ENCODE results near the gene CDH13. TPM values are rescaled to one million over a fixed set of nuclear protein-coding genes. Genes with fewer than 3 reads are reported as not detected.

CDH13 gene
- total and polyA plus RNA-seq, 2 experiments from 2014 or later = 1.6 to 4.4 TPM

DNA sequence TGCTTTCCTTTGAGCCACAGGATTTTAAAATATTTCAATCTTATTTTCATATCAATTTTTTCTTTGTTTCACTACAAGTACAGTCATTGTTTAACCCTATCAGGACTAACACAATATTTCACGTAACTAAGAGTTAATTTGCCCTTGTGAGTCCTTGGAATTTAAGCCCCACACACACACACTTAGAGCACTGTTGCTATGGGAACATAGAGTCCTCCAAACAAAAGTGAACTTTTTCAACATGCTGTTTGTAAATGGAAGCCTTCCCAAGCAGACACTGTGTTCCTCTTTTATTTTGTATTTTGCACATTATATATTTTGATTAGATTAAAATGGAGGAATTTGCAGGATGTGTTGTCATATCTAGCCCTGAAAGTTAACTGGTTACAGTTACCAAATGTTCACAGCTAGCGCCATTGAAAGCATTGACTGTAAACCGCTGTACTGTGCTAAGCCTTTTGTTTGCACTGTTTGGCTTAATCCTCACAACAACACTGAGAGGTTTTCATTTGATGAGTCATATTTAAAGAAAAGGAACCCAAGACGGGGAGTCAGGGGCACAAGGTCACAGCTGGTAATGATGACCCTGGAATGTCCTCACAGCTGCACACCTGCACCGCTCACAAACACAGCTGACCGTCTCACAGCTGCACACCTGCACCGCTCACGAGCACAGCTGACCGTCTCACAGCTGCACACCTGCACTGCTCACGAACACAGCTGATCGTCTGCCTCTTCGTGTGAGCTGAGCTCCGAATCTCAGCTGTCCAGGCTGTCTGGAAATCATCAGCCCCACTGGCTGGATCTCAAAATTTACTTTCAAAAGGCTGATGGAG is 1187.3 kb downstream of the CDH13 start:
- Histone ChIP-seq H3K4me1 (ENCODE audit: insufficient read depth) (peaks cover 34% of the 10 kb centered on the region), H3K9me2 (ENCODE audit: insufficient read depth) (no peaks in the 10 kb centered on the region), H3F3A (replicated peaks; ENCODE audit: low read depth) (peaks cover 5% of the 10 kb centered on the region; the same call in 1 of the 2 replicates), H3K36me3 (ENCODE audit: insufficient read depth) (peaks cover 11% of the 10 kb centered on the region; the same call in 1 of the 2 replicates), H3K4me3 (no peak overlapping the region), H2AFZ (no peak overlapping the region), H3K27me3 (ENCODE audit: insufficient read depth) (no peaks in the 10 kb centered on the region), H3K79me2 (replicated peaks; ENCODE audit: insufficient read depth) (peaks cover 21% of the 10 kb centered on the region), H3K27ac (ENCODE audit: low read depth) (peak overlapping the region; percentile 85), H4K20me1 (replicated peaks; ENCODE audit: insufficient read depth) (no peaks in the 10 kb centered on the region; the same call in 1 of the 2 replicates), H3K4me2 (no peak overlapping the region)
- Mint-ChIP-seq H3K27me3 (ENCODE audit: insufficient read depth, low read depth, poor library complexity) (peaks cover 2% of the 10 kb centered on the region), H3K36me3 (ENCODE audit: low read depth) (peaks cover 40% of the 10 kb centered on the region), H3K4me1 (peaks cover 27% of the 10 kb centered on the region), H3K27ac (peak overlapping the region; percentile 47), H3K4me3 (no peak overlapping the region), H3K9me3 (no peaks in the 10 kb centered on the region)
- ATAC-seq = peak; percentile 48
- peak; percentile 62 for DNase-seq (ENCODE audit: low spot score)
- TF ChIP-seq JUNB (IDR thresholded peaks at IDR 0.05; ENCODE audit: unreplicated experiment) = no peak
- no peak for TF ChIP-seq ZNF331 (CRISPR knock-in tag; IDR thresholded peaks at IDR 0.05; ENCODE audit: low read depth)
- TF ChIP-seq, protein P1, sequence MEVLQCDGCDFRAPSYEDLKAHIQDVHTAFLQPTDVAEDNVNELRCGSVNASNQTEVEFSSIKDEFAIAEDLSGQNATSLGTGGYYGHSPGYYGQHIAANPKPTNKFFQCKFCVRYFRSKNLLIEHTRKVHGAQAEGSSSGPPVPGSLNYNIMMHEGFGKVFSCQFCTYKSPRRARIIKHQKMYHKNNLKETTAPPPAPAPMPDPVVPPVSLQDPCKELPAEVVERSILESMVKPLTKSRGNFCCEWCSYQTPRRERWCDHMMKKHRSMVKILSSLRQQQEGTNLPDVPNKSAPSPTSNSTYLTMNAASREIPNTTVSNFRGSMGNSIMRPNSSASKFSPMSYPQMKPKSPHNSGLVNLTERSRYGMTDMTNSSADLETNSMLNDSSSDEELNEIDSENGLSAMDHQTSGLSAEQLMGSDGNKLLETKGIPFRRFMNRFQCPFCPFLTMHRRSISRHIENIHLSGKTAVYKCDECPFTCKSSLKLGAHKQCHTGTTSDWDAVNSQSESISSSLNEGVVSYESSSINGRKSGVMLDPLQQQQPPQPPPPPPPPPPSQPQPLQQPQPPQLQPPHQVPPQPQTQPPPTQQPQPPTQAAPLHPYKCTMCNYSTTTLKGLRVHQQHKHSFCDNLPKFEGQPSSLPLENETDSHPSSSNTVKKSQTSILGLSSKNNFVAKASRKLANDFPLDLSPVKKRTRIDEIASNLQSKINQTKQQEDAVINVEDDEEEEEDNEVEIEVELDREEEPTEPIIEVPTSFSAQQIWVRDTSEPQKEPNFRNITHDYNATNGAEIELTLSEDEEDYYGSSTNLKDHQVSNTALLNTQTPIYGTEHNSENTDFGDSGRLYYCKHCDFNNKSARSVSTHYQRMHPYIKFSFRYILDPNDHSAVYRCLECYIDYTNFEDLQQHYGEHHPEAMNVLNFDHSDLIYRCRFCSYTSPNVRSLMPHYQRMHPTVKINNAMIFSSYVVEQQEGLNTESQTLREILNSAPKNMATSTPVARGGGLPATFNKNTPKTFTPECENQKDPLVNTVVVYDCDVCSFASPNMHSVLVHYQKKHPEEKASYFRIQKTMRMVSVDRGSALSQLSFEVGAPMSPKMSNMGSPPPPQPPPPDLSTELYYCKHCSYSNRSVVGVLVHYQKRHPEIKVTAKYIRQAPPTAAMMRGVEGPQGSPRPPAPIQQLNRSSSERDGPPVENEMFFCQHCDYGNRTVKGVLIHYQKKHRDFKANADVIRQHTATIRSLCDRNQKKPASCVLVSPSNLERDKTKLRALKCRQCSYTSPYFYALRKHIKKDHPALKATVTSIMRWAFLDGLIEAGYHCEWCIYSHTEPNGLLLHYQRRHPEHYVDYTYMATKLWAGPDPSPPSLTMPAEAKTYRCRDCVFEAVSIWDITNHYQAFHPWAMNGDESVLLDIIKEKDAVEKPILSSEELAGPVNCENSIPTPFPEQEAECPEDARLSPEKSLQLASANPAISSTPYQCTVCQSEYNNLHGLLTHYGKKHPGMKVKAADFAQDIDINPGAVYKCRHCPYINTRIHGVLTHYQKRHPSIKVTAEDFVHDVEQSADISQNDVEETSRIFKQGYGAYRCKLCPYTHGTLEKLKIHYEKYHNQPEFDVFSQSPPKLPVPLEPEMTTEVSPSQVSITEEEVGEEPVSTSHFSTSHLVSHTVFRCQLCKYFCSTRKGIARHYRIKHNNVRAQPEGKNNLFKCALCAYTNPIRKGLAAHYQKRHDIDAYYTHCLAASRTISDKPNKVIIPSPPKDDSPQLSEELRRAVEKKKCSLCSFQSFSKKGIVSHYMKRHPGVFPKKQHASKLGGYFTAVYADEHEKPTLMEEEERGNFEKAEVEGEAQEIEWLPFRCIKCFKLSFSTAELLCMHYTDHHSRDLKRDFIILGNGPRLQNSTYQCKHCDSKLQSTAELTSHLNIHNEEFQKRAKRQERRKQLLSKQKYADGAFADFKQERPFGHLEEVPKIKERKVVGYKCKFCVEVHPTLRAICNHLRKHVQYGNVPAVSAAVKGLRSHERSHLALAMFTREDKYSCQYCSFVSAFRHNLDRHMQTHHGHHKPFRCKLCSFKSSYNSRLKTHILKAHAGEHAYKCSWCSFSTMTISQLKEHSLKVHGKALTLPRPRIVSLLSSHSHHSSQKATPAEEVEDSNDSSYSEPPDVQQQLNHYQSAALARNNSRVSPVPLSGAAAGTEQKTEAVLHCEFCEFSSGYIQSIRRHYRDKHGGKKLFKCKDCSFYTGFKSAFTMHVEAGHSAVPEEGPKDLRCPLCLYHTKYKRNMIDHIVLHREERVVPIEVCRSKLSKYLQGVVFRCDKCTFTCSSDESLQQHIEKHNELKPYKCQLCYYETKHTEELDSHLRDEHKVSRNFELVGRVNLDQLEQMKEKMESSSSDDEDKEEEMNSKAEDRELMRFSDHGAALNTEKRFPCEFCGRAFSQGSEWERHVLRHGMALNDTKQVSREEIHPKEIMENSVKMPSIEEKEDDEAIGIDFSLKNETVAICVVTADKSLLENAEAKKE (CRISPR knock-in tag; IDR thresholded peaks at IDR 0.05) = no peak
- TF ChIP-seq ZNF114 (CRISPR knock-in tag; IDR thresholded peaks at IDR 0.05) = no peak
- no peak for TF ChIP-seq STAT1 (IDR thresholded peaks at IDR 0.05; ENCODE audit: unreplicated experiment)

Measured in GM23338 (cell line).